ENCODE measurements around the gene CHAMP1.

GRCh38 chr13:114281351-114282040 lies 32.8 kb upstream of the CHAMP1 start, which contains the start of gene UPF3A:
- no peak for TF ChIP-seq CTCF (IDR thresholded peaks at IDR 0.05)
- peak; percentile 69 for TF ChIP-seq POLR2A (IDR thresholded peaks at IDR 0.05; ENCODE audit: low read depth)
- no peak for TF ChIP-seq EP300 (IDR thresholded peaks at IDR 0.05)
- TF ChIP-seq POLR2AphosphoS5 (IDR thresholded peaks at IDR 0.05): peak; percentile 77 to 85

Measured in esophagus muscularis mucosa (tissue), 4 donors.